Liver (tissue), 9 donors: ENCODE measurements around the gene GRB14. TPM values are rescaled to one million over a fixed set of nuclear protein-coding genes. Genes with fewer than 3 reads are reported as not detected.

Experiments used
- DNase-seq: peaks from one replicate; pipeline ENCODE4 v3.0.0-alpha.2; 2017; ENCODE audit warnings: low spot score
- H3K27ac ChIP-seq, 2 donors: one replicate each; pipeline ENCODE4 v1.7.0; 2013; ENCODE audit warnings: inconsistent platforms in 2 of 2, low read length in 2 of 2, control low read depth in 1 of 2, low read depth in 1 of 2, mild to moderate bottlenecking in 1 of 2
- H3K27me3 ChIP-seq, 4 donors: one replicate each; pipeline versions ENCODE4 v1.6.1 to v1.7.0; 2013; ENCODE audit warnings: low read length in 3 of 4, inconsistent platforms in 1 of 4, mild to moderate bottlenecking in 1 of 4, moderate library complexity in 1 of 4; ENCODE audit not compliant: control insufficient read depth in 4 of 4, insufficient read depth in 4 of 4
- H3K36me3 ChIP-seq, 4 donors: one replicate each; pipeline versions ENCODE4 v1.6.1 to v1.7.0; 2013; ENCODE audit warnings: low read length in 3 of 4, mild to moderate bottlenecking in 3 of 4, low read depth in 1 of 4, moderate library complexity in 1 of 4; ENCODE audit not compliant: control insufficient read depth in 4 of 4, insufficient read depth in 3 of 4
- H3K4me1 ChIP-seq, 4 donors: one replicate each; pipeline versions ENCODE4 v1.6.1 to v1.7.0; 2013; ENCODE audit warnings: low read length in 3 of 4, mild to moderate bottlenecking in 3 of 4, moderate library complexity in 1 of 4; ENCODE audit not compliant: control insufficient read depth in 4 of 4, insufficient read depth in 4 of 4
- H3K4me3 ChIP-seq, 3 donors: one replicate each; pipeline versions ENCODE4 v1.6.1 to v1.7.0; 2013; ENCODE audit warnings: low read length in 3 of 3, control low read depth in 1 of 3, low read depth in 1 of 3, mild to moderate bottlenecking in 1 of 3
- H3K9ac ChIP-seq, 2 donors: one replicate each; pipeline ENCODE4 v1.7.0; 2013; ENCODE audit warnings: low read length in 2 of 2, mild to moderate bottlenecking in 2 of 2, moderate library complexity in 2 of 2, control low read depth in 1 of 2, low read depth in 1 of 2
- H3K9me3 ChIP-seq, 4 donors: one replicate each; pipeline versions ENCODE4 v1.6.1 to v1.7.0; 2013; ENCODE audit warnings: low read length in 3 of 4; ENCODE audit not compliant: control insufficient read depth in 4 of 4
- FOXA1 ChIP-seq: IDR thresholded peaks from 2 replicates; pipeline ENCODE4 v1.6.1; 2016; ENCODE audit warnings: antibody characterized with exemption
- FOXA2 ChIP-seq: IDR thresholded peaks from 2 replicates; pipeline ENCODE4 v1.6.1; 2016; ENCODE audit warnings: antibody characterized with exemption
- GABPA ChIP-seq, 2 donors: IDR thresholded peaks in 1 of 2; conservative IDR thresholded peaks in 1 of 2; 2 replicates each; pipeline ENCODE4 v1.6.1; 2016; ENCODE audit warnings: antibody characterized with exemption in 2 of 2, mild to moderate bottlenecking in 1 of 2, moderate library complexity in 1 of 2
- HNF4A ChIP-seq, 2 donors: conservative IDR thresholded peaks; 2 replicates each; pipeline ENCODE4 v1.6.1; 2016; ENCODE audit warnings: antibody characterized with exemption in 2 of 2, mild to moderate bottlenecking in 2 of 2
- HNF4G ChIP-seq: IDR thresholded peaks from 2 replicates; pipeline ENCODE4 v1.6.1; 2016; ENCODE audit warnings: antibody characterized with exemption
- JUND ChIP-seq, 2 donors: IDR thresholded peaks; 2 replicates each; pipeline ENCODE4 v1.6.1; 2016; ENCODE audit warnings: antibody characterized with exemption in 2 of 2
- RAD21 ChIP-seq, 2 donors: IDR thresholded peaks; 2 replicates each; pipeline ENCODE4 v1.6.1; 2016; ENCODE audit warnings: antibody characterized with exemption in 2 of 2, mild to moderate bottlenecking in 2 of 2
- RXRA ChIP-seq, 2 donors: IDR thresholded peaks; 2 replicates each; pipeline ENCODE4 v1.6.1; 2017 to 2018; ENCODE audit warnings: antibody characterized with exemption in 2 of 2, mild to moderate bottlenecking in 1 of 2
- SP1 ChIP-seq: IDR thresholded peaks from 2 replicates; pipeline ENCODE4 v1.6.1; 2018; ENCODE audit warnings: antibody characterized with exemption, mild to moderate bottlenecking
- TAF1 ChIP-seq: conservative IDR thresholded peaks from 2 replicates; pipeline ENCODE4 v1.6.1; 2016; ENCODE audit warnings: antibody characterized with exemption, mild to moderate bottlenecking
- YY1 ChIP-seq: IDR thresholded peaks from 2 replicates; pipeline ENCODE4 v1.6.1; 2016; ENCODE audit warnings: antibody characterized with exemption, mild to moderate bottlenecking
- WGBS: extraction: QIAGEN DNeasy Blood & Tissue Kit; methylation state at CpG from one replicate; pipeline ENCODE4 v1.1.7; 2013; 5-methylcytosine and 5-hydroxymethylcytosine counted together
- polyA plus RNA-seq, 2 donors: library from polyadenylated mRNA; stranded (reverse) in 1 of 2; unstranded in 1 of 2; fragments of 200-250 nt in 1 of 2; fragments of >200 nt in 1 of 2; fragmentation: Nextera tagmentation in 1 of 2; extraction: Ambion mirVana in 1 of 2; gene quantifications; one replicate each; pipeline versions ENCODE4 v1.2.1 to v1.2.3, GENCODE V29; 2013 to 2015
- total RNA-seq, 2 donors: library from RNA; depleted of rRNA; stranded (reverse); fragments of >200 nt; gene quantifications; one replicate each; pipeline ENCODE4 v1.2.3, GENCODE V29; 2014
- TF ChIP-seq, protein P1 (sequence below): IDR thresholded peaks from 2 replicates; pipeline ENCODE4 v1.6.1; 2016; ENCODE audit warnings: antibody characterized with exemption, mild to moderate bottlenecking
- TF ChIP-seq, protein P2 (sequence below): IDR thresholded peaks from 2 replicates; pipeline ENCODE4 v1.6.1; 2016; ENCODE audit warnings: antibody characterized with exemption
- TF ChIP-seq, protein P3 (sequence below): fragments of 150-350 bp; IDR thresholded peaks from 2 replicates; pipeline ENCODE4 v1.5.1; 2017; ENCODE audit warnings: improper control_type of control experiment, low read depth, low read length; ENCODE audit not compliant: missing input control
- TF ChIP-seq, protein P4 (sequence below): IDR thresholded peaks from 2 replicates; pipeline ENCODE4 v1.6.1; 2016; ENCODE audit warnings: antibody characterized with exemption
- TF ChIP-seq, protein P5 (sequence below): IDR thresholded peaks from 2 replicates; pipeline ENCODE4 v1.6.1; 2016; ENCODE audit warnings: antibody characterized with exemption
- donor health status: healthy.
- donor health status: healthy.
- donor health status: healthy.
- donor health status: healthy.
- donor health status: healthy.

The GRB14 gene
- total and polyA plus RNA-seq, 4 donors: 1.0 to 119 (median 33.0) TPM

DNA sequence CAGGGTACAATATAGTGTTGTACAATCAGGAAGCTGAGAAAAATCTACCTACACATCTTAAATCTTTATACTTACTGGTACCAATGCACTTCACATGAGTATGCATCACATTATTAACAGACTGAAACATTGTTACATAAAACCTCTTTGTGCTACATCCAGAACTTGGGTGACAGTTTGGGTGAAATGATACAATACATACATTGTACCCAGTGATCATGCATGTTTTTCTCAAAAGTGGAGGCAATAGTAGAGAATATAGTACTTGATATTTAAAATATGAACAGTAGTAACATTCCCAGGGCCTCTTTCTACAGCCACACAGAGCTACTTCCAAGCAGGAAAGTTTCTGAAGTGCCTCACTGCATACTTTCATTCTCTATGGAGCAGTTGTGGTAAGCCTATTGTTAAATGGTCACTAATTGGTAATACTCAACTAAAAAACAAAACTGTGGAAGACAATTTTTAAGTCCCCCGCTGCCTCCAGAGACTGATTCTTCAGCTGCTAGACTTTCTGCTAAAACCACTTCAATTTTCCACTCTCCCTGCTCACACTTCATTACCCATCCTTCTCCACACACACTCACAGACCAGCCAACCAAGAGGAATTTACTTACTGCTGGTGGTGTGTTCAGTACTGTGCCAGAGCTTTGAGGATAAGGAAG is 22.9 kb upstream of the GRB14 start:
- H3K9me3 ChIP-seq: peaks cover 0 to 4% (median 1%) of the 10 kb centered on the region in 4 donors
- no peaks in the 10 kb centered on the region for H3K27me3 ChIP-seq
- no peak overlapping the region for H3K9ac ChIP-seq
- H3K36me3 ChIP-seq: no peaks in the 10 kb centered on the region
- no peak overlapping the region for H3K4me3 ChIP-seq
- TF ChIP-seq RAD21 (IDR thresholded peaks at IDR 0.05) (no peak), HNF4G (no peak), JUND (IDR thresholded peaks at IDR 0.05) (no peak), RXRA (IDR thresholded peaks at IDR 0.05) (no peak), GABPA (IDR thresholded peaks at IDR 0.05 in 1 of 2, conservative IDR thresholded peaks at IDR 0.05 in 1 of 2) (no peak), TAF1 (no peak), YY1 (no peak), SP1 (no peak), FOXA2 (no peak)
- TF ChIP-seq, protein P1, sequence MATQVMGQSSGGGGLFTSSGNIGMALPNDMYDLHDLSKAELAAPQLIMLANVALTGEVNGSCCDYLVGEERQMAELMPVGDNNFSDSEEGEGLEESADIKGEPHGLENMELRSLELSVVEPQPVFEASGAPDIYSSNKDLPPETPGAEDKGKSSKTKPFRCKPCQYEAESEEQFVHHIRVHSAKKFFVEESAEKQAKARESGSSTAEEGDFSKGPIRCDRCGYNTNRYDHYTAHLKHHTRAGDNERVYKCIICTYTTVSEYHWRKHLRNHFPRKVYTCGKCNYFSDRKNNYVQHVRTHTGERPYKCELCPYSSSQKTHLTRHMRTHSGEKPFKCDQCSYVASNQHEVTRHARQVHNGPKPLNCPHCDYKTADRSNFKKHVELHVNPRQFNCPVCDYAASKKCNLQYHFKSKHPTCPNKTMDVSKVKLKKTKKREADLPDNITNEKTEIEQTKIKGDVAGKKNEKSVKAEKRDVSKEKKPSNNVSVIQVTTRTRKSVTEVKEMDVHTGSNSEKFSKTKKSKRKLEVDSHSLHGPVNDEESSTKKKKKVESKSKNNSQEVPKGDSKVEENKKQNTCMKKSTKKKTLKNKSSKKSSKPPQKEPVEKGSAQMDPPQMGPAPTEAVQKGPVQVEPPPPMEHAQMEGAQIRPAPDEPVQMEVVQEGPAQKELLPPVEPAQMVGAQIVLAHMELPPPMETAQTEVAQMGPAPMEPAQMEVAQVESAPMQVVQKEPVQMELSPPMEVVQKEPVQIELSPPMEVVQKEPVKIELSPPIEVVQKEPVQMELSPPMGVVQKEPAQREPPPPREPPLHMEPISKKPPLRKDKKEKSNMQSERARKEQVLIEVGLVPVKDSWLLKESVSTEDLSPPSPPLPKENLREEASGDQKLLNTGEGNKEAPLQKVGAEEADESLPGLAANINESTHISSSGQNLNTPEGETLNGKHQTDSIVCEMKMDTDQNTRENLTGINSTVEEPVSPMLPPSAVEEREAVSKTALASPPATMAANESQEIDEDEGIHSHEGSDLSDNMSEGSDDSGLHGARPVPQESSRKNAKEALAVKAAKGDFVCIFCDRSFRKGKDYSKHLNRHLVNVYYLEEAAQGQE: no peak
- TF ChIP-seq, protein P2, sequence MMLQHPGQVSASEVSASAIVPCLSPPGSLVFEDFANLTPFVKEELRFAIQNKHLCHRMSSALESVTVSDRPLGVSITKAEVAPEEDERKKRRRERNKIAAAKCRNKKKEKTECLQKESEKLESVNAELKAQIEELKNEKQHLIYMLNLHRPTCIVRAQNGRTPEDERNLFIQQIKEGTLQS: no peak
- TF ChIP-seq, protein P3, sequence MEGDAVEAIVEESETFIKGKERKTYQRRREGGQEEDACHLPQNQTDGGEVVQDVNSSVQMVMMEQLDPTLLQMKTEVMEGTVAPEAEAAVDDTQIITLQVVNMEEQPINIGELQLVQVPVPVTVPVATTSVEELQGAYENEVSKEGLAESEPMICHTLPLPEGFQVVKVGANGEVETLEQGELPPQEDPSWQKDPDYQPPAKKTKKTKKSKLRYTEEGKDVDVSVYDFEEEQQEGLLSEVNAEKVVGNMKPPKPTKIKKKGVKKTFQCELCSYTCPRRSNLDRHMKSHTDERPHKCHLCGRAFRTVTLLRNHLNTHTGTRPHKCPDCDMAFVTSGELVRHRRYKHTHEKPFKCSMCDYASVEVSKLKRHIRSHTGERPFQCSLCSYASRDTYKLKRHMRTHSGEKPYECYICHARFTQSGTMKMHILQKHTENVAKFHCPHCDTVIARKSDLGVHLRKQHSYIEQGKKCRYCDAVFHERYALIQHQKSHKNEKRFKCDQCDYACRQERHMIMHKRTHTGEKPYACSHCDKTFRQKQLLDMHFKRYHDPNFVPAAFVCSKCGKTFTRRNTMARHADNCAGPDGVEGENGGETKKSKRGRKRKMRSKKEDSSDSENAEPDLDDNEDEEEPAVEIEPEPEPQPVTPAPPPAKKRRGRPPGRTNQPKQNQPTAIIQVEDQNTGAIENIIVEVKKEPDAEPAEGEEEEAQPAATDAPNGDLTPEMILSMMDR: no peak
- WGBS: 95% methylated on average over 1 of the region's 1 CpG
- peaks cover 0 to 3% (median 0%) of the 10 kb centered on the region in 4 donors for H3K4me1 ChIP-seq
- H3K27ac ChIP-seq: no peak overlapping the region
- DNase-seq: no peak

DNA sequence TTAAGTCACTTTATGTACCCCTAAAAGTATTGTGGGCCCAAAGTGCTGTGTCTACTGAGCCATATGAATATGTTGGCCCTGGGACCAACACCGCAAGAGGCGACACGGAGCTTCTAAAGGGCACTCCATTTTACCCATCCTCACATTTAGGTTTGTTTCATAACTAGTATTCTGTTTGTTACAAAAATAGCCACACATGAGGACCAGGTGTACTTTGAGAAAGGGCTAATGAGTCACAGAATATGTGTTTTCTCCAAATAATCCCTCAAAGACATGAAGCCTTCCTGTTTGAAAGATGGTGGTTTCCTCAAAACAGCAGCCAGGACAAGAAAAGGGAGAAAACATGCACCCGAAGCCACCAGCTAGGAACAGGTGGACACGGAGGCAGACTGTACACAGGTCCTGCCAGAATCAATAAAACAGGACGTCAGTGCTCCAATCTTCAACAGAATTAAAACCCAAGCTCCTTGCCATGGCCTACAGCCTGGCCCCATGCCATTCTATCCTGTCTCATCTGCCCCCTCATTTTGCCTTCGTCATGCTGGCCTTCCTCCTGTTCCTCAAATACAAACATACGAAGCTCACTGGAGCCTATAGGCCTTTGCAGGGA is 21.8 kb upstream of the GRB14 start:
- H3K4me1 ChIP-seq: peaks cover 0 to 3% (median 0%) of the 10 kb centered on the region in 4 donors
- DNase-seq: no peak
- H3K27me3 ChIP-seq: no peaks in the 10 kb centered on the region
- no peaks in the 10 kb centered on the region for H3K36me3 ChIP-seq
- no peak overlapping the region for H3K4me3 ChIP-seq
- H3K9ac ChIP-seq: no peak overlapping the region
- H3K27ac ChIP-seq: no peak overlapping the region
- peaks cover 0 to 1% (median 0%) of the 10 kb centered on the region in 4 donors for H3K9me3 ChIP-seq
- 59% methylated on average over 8 of the region's 8 CpGs for WGBS
- no peak for TF ChIP-seq RXRA (IDR thresholded peaks at IDR 0.05)
- TF ChIP-seq GABPA (IDR thresholded peaks at IDR 0.05 in 1 of 2, conservative IDR thresholded peaks at IDR 0.05 in 1 of 2): no peak
- no peak for TF ChIP-seq FOXA1
- TF ChIP-seq, protein P3: no peak
- no peak for TF ChIP-seq RAD21 (IDR thresholded peaks at IDR 0.05)
- TF ChIP-seq TAF1: no peak
- TF ChIP-seq, protein P4, sequence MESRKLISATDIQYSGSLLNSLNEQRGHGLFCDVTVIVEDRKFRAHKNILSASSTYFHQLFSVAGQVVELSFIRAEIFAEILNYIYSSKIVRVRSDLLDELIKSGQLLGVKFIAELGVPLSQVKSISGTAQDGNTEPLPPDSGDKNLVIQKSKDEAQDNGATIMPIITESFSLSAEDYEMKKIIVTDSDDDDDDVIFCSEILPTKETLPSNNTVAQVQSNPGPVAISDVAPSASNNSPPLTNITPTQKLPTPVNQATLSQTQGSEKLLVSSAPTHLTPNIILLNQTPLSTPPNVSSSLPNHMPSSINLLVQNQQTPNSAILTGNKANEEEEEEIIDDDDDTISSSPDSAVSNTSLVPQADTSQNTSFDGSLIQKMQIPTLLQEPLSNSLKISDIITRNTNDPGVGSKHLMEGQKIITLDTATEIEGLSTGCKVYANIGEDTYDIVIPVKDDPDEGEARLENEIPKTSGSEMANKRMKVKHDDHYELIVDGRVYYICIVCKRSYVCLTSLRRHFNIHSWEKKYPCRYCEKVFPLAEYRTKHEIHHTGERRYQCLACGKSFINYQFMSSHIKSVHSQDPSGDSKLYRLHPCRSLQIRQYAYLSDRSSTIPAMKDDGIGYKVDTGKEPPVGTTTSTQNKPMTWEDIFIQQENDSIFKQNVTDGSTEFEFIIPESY: no peak
- TF ChIP-seq, protein P2: no peak
- TF ChIP-seq SP1: no peak
- TF ChIP-seq HNF4A (conservative IDR thresholded peaks at IDR 0.05): no peak
- TF ChIP-seq, protein P5, sequence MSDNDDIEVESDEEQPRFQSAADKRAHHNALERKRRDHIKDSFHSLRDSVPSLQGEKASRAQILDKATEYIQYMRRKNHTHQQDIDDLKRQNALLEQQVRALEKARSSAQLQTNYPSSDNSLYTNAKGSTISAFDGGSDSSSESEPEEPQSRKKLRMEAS: no peak
